DOHH2 (cell line): ENCODE results near the gene ABCB6.

Experiments
- CTCF ChIP-seq: fragments of 200-600 bp; sonication (generic); IDR thresholded peaks from one replicate; pipeline ENCODE4 v1.5.1; 2014; ENCODE audit warnings: antibody characterized with exemption, mild to moderate bottlenecking, low read depth, low read length; ENCODE audit not compliant: poor library complexity, severe bottlenecking
- EZH2phosphoT487 ChIP-seq: fragments of 200-600 bp; sonication (generic); IDR thresholded peaks from 2 replicates; pipeline ENCODE4 v1.6.1; 2017; ENCODE audit warnings: borderline replicate concordance, mild to moderate bottlenecking, antibody characterized with exemption, low read length, moderate library complexity, mixed read lengths

- TF ChIP-seq CTCF = no peak
- TF ChIP-seq EZH2phosphoT487 = no peak
Measured at GRCh38 chr2:219252570-219252899, 33.8 kb upstream of the ABCB6 start.
